ENCODE results near the gene ZNF783.
"Not testable (repeated sequence)": the region's sequence is repeated elsewhere in the genome, so short reads cannot be mapped to it uniquely, and the experiment has no call there.

Gene ZNF783

GRCh38 chr7:149261316-149261828 is 624 bp upstream of the ZNF783 start:
- Histone ChIP-seq H3K36me3 (ENCODE audit: control insufficient read depth, low read length) (peaks cover 18% of the 10 kb centered on the region), H3K9me3 (ENCODE audit: control insufficient read depth, insufficient read depth, low read length) (no peaks in the 10 kb centered on the region), H4K20me1 (ENCODE audit: control insufficient read depth, insufficient read depth, low read depth, low read length) (no peaks in the 10 kb centered on the region; the same call in 1 of the 2 replicates), H3F3A (ENCODE audit: control insufficient read depth, insufficient read depth) (peaks cover 29% of the 10 kb centered on the region), H3K27me3 (ENCODE audit: control insufficient read depth, low read length) (no peaks in the 10 kb centered on the region), H3K79me2 (ENCODE audit: control insufficient read depth, low read length) (peaks cover 21% of the 10 kb centered on the region), H3K27ac (ENCODE audit: low read depth, low read length) (no peak overlapping the region), H3K4me3 (ENCODE audit: low read length) (peak overlapping the region; percentile 76), H3K4me2 (ENCODE audit: low read length) (peak overlapping the region; percentile 90), H3K9me2 (replicated peaks; ENCODE audit: control insufficient read depth, low read length) (no peaks in the 10 kb centered on the region), H3K4me1 (ENCODE audit: control insufficient read depth, low read length) (peaks cover 21% of the 10 kb centered on the region)
- TF ChIP-seq CTCF (IDR thresholded peaks at IDR 0.05; ENCODE audit: low read depth, low read length, poor library complexity, severe bottlenecking) = no peak
- no peak for TF ChIP-seq EZH2phosphoT487 (IDR thresholded peaks at IDR 0.05; ENCODE audit: borderline replicate concordance, low read length)

- Histone ChIP-seq H3F3A (ENCODE audit: control insufficient read depth, insufficient read depth) (peaks cover 10% of the 10 kb centered on the region; the same call in 1 of the 2 replicates), H3K4me1 (ENCODE audit: control insufficient read depth, low read length) (peaks cover 14% of the 10 kb centered on the region), H4K20me1 (ENCODE audit: control insufficient read depth, insufficient read depth, low read depth, low read length) (no peaks in the 10 kb centered on the region; the same call in 1 of the 2 replicates), H3K36me3 (ENCODE audit: control insufficient read depth, low read length) (peaks cover 44% of the 10 kb centered on the region), H3K9me3 (ENCODE audit: control insufficient read depth, insufficient read depth, low read length) (no peaks in the 10 kb centered on the region), H3K27ac (ENCODE audit: low read depth, low read length) (no peak overlapping the region), H3K79me2 (ENCODE audit: control insufficient read depth, low read length) (peaks cover 21% of the 10 kb centered on the region), H3K27me3 (ENCODE audit: control insufficient read depth, low read length) (no peaks in the 10 kb centered on the region), H3K4me3 (ENCODE audit: low read length) (no peak overlapping the region), H3K4me2 (ENCODE audit: low read length) (no peak overlapping the region), H3K9me2 (replicated peaks; ENCODE audit: control insufficient read depth, low read length) (no peaks in the 10 kb centered on the region)
- TF ChIP-seq CTCF (IDR thresholded peaks at IDR 0.05; ENCODE audit: low read depth, low read length, poor library complexity, severe bottlenecking) (no peak), EZH2phosphoT487 (IDR thresholded peaks at IDR 0.05; ENCODE audit: borderline replicate concordance, low read length) (no peak)
Measured at GRCh38 chr7:149266451-149266850, 4.5 kb downstream of the ZNF783 start.

- peaks cover 2% of the 10 kb centered on the region for H3K4me1 ChIP-seq (ENCODE audit: control insufficient read depth, low read length)
- no peaks in the 10 kb centered on the region for H3K9me3 ChIP-seq (ENCODE audit: control insufficient read depth, insufficient read depth, low read length)
- no peak for TF ChIP-seq EZH2phosphoT487 (IDR thresholded peaks at IDR 0.05; ENCODE audit: borderline replicate concordance, low read length)
- TF ChIP-seq CTCF (IDR thresholded peaks at IDR 0.05; ENCODE audit: low read depth, low read length, poor library complexity, severe bottlenecking) = no peak
- H3K4me3 ChIP-seq (ENCODE audit: low read length) = no peak overlapping the region
- peaks cover 55% of the 10 kb centered on the region for H3K36me3 ChIP-seq (ENCODE audit: control insufficient read depth, low read length)
- peaks cover 16% of the 10 kb centered on the region for H3K79me2 ChIP-seq (ENCODE audit: control insufficient read depth, low read length)
- no peaks in the 10 kb centered on the region; the same call in 1 of the 2 replicates for H4K20me1 ChIP-seq (ENCODE audit: control insufficient read depth, insufficient read depth, low read depth, low read length)
- H3F3A ChIP-seq (ENCODE audit: control insufficient read depth, insufficient read depth) = peaks cover 8% of the 10 kb centered on the region; the same call in 1 of the 2 replicates
- H3K4me2 ChIP-seq (ENCODE audit: low read length) = no peak overlapping the region
- H3K27ac ChIP-seq (ENCODE audit: low read depth, low read length) = no peak overlapping the region
- no peaks in the 10 kb centered on the region for H3K27me3 ChIP-seq (ENCODE audit: control insufficient read depth, low read length)
- no peaks in the 10 kb centered on the region for H3K9me2 ChIP-seq (replicated peaks; ENCODE audit: control insufficient read depth, low read length)
Measured at GRCh38 chr7:149267733-149268132, 5.7 kb downstream of the ZNF783 start.

- H3K27me3 ChIP-seq (ENCODE audit: control insufficient read depth, low read length); H3K27ac ChIP-seq (ENCODE audit: low read depth, low read length); H3K9me3 ChIP-seq (ENCODE audit: control insufficient read depth, insufficient read depth, low read length); H4K20me1 ChIP-seq (ENCODE audit: control insufficient read depth, insufficient read depth, low read depth, low read length); H3K4me3 ChIP-seq (ENCODE audit: low read length); H3K79me2 ChIP-seq (ENCODE audit: control insufficient read depth, low read length); H3K4me2 ChIP-seq (ENCODE audit: low read length); H3K4me1 ChIP-seq (ENCODE audit: control insufficient read depth, low read length); H3F3A ChIP-seq (ENCODE audit: control insufficient read depth, insufficient read depth); H3K9me2 ChIP-seq (replicated peaks; ENCODE audit: control insufficient read depth, low read length): not testable (repeated sequence)
- H3K36me3 ChIP-seq (ENCODE audit: control insufficient read depth, low read length) = peaks cover 46% of the 10 kb centered on the region
Measured at GRCh38 chr7:149274424-149274823, 12.4 kb downstream of the ZNF783 start.
